GM18526 (cell line): ENCODE results near the gene FAM83G.

Experiments used
- POLR2A ChIP-seq: IDR thresholded peaks from 3 replicates; pipeline ENCODE4 v1.6.1; 2011; ENCODE audit not compliant: insufficient read length; ENCODE audit errors: extremely low read depth

FAM83G gene

GRCh38 chr17:18950346-18950745 lies 54.2 kb downstream of the FAM83G start:
- no peak for TF ChIP-seq POLR2A

DNA sequence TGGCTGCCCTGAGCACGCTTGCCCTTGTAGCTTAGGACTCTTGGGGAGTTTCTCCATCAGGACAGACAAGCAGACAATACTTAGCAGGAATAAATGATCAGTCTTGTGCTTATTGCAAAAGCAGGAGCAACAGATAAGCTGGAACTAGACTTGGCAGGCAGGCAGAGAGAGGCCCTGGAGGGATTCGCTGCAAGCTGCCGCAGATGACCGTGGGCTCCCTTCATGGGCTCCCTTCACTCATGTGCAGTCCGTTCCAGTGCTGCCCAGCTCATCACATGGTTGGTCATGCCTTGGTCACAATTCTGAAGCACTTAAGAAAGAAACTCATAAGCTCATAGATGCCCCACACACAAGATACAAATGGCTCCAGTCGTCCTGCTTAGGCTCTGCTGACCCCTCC lies 55.0 kb downstream of the FAM83G start:
- no peak for TF ChIP-seq POLR2A

GRCh38 chr17:18948476-18949006 lies 56.0 kb downstream of the FAM83G start:
- no peak for TF ChIP-seq POLR2A

DNA sequence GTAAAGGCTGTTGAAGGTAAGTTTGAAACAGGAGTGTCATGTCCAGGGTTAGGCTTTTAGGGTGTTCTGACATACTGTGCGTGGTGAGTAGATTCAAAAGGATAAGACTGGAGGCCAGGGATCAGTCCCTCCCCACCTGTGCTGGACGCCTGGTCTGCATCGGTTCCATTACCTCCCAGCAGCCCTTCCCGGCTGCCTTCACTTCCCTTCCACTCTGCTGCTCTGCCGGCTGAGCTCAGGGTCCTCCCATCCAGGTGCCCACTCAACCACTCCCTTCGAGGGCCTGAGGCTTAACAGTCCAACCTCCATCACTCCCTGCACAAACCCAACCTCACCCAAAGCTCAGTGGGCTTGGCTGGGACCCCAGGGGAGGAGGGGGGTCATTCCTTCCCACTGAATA lies 56.7 kb downstream of the FAM83G start:
- no peak for TF ChIP-seq POLR2A

- TF ChIP-seq POLR2A: no peak
These were observed 58.0 kb downstream of the FAM83G start for GRCh38 chr17:18946536-18946935.

- no peak for TF ChIP-seq POLR2A
These were observed 59.9 kb downstream of the FAM83G start for GRCh38 chr17:18944646-18945045.

- no peak for TF ChIP-seq POLR2A
These were observed 65.9 kb downstream of the FAM83G start for GRCh38 chr17:18938692-18939023.

DNA sequence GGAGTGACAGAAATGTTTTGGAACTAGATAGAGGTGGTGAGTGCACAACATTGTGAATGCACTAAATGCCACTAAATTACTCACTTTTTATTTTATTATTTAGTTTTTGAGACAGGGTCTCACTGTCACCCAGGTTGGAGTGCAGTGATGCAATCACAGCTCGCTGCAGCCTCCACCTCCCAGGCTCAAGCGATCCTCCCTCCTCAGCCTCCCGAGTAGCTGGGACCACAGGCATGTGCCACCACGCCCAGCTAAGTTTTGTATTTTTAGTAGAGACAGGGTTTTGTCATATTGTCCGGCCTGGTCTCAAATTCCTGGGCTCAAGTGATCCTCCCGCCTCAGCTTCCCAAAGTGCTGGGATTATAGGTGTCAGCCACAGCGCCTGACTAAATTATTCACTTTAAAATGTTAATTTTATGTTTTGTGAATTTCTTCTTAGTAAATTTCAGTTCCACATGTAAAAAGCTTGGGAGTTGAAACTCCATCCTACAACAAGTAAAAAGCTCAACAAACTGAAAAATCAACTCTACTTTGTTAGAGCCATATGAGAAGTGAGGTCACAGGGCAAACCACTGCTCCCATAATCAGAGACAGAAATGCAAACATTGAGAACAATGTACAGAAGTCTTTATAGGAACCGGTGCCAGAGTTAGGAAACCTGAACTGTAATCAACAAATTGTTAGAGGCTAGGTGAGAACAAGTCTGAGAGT lies 66.4 kb downstream of the FAM83G start:
- TF ChIP-seq POLR2A: no peak

DNA sequence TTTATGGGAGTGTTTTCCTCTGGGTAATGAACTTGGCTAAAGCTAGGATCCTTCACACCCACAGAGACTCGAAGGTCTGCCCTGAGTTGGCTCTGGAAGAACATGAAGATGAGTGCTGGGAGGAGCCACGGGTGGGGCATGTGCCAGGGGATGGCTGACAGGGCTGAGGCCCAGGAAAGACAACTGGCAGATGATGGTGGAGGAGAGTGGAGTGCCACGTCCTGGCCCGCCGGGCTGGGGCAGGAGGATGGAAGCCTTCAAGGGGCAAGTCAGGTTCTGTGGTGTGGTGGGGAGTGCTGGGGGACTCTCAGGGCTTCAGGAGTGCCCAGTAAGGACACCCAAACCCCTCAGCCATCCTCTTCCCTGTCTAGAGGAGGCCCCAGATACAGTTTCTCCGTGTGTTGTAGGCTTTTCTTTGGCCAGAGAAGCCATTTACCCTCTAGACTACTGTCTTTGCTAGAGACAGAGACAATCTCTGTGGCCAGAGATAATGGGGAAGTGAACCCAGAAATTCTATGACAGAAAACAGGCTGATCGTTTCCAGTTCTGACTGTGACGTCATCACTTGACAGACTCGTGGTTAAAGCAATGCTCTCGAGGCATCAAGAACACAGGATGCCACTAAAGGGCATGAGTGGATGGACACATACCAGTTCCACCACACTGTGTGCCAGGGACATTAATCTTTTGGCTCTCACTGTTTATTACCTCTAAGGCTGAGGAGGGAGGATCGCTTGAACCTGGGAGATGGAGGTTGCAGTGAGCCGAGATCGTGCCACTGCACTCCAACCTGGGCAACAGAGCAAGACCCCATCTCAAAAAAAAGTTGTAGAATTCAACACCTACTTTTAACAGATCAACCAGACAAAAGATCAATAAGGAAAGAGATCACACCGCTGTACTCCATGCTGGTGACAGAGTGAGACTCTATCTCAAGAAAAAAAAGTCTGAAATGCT lies 71.2 kb downstream of the FAM83G start:
- TF ChIP-seq POLR2A: no peak

- no peak for TF ChIP-seq POLR2A
These were observed 72.1 kb downstream of the FAM83G start for GRCh38 chr17:18932360-18933055.

DNA sequence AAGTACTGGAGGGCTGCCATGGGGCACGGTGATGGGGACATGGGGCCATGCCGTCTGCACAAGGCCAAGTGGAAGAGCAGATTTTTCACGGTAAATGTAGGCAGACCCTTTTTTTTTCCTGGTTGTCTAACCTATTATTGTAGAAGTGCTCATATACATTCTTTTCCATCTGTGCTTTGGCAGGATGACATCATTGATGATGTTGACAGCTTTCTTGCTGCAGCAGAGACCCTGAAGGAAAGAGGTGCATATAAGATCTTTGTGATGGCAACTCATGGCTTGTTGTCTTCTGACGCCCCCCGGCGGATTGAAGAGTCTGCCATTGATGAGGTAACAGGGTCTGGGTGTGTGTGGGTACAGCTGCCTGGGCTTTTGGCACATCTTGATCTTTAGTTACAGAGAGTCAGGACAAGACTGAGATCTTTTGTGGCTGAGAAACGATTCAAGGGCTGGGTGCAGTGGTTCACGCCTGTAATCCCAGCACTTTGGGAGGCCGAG lies 75.9 kb downstream of the FAM83G start:
- no peak for TF ChIP-seq POLR2A

DNA sequence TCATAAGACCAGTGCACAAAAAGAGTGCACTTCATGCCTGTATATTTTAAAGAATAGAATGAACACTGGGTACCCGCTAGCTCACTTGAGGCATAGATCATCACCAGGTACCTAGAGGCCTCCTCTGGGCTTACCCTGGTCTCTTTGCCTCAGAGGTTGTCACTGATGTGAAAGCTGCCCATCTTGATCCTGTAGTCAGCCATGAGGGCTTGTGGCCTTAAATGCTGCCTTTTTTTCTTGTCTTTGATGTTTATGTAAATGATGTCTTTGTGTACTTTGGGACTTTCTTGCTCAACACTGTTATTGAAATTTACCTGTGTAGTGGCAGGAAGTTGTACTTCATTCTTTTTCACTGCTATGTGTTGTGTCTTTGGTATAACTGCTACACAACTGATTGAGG lies 79.4 kb downstream of the FAM83G start:
- no peak for TF ChIP-seq POLR2A

GRCh38 chr17:18921912-18922451 lies 82.6 kb downstream of the FAM83G start:
- TF ChIP-seq POLR2A: no peak

GRCh38 chr17:18921485-18921884 lies 83.1 kb downstream of the FAM83G start:
- no peak for TF ChIP-seq POLR2A

DNA sequence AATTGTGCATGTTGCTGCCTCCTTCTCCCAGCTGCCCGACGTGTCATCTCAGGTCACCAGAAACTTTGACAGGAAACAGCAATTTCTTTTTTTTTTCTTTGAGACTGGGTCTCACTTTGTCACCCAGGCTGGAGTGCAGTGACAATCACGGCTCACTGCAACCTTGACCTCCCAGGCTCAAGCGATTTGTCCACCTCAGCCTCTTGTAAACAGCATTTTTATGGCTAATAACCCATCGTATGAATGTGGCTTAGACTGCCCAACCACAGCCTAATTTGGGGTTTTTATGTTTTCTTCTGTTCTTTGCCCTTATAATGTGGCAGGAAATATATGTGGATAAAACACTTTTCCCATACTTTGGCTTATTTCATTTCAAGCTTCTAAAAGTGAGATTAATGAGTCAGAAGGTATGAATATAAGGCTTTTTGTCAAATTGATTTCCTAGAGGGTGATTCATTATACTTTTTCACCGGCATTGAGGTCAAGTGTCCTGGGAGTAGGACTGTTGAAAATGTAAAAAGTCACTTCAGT lies 83.6 kb downstream of the FAM83G start:
- no peak for TF ChIP-seq POLR2A
